ENCODE results near the gene RNF157.

The RNF157 gene

DNA sequence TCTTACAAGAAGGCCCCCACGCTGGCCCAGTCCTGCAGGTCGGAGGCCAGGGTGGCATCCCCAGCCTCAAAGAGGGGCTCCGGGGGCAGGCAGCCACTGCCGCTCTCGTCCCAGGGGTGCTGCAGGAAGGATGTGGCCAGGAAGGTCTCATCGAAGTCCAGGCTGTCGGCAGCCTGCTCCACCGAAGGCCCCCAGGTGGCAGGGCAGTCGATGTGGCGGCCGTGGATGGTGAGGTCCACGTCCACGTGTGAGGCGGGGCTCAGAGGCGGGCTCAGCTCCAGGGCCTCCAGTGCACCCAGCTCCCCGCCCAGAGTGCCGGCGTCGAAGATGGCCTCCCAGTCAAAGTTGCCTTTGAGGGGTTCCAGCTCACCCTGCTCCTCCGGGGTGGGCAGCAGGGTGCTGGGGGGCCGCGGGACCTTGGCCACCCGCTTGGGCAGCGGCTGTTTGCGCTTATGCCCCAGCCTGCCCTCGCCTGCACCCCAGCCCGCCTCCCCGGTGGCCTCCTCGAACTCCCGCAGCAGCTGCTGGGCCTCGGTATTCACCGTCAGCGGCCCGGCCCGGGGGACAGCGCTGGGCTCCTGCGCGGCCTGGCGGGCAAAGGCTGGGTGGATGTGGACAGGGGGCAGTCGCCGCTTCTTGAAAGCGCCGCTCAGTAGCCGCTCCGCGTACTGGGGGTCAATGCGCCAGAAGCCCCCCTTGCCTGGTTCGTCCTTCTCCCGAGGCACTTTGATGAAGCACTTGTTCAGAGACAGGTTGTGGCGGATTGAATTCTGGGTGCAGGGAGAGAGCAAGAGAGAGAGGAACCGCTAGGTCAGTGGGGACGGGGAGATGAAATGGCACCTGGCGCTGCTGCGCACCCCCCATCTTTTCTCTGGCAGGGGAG lies 102.7 kb downstream of the RNF157 start:
- TF ChIP-seq, protein P1, sequence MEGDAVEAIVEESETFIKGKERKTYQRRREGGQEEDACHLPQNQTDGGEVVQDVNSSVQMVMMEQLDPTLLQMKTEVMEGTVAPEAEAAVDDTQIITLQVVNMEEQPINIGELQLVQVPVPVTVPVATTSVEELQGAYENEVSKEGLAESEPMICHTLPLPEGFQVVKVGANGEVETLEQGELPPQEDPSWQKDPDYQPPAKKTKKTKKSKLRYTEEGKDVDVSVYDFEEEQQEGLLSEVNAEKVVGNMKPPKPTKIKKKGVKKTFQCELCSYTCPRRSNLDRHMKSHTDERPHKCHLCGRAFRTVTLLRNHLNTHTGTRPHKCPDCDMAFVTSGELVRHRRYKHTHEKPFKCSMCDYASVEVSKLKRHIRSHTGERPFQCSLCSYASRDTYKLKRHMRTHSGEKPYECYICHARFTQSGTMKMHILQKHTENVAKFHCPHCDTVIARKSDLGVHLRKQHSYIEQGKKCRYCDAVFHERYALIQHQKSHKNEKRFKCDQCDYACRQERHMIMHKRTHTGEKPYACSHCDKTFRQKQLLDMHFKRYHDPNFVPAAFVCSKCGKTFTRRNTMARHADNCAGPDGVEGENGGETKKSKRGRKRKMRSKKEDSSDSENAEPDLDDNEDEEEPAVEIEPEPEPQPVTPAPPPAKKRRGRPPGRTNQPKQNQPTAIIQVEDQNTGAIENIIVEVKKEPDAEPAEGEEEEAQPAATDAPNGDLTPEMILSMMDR (IDR thresholded peaks at IDR 0.05; ENCODE audit: low read depth, low read length) = no peak
- no peaks in the 10 kb centered on the region for H3K9me3 ChIP-seq
- peaks cover 3% of the 10 kb centered on the region; the same call in 1 of the 2 replicates for H3K27me3 ChIP-seq
- no peak for DNase-seq
- no peaks in the 10 kb centered on the region for H3K36me3 ChIP-seq
- peaks cover 5% of the 10 kb centered on the region; the same call in 1 of the 2 replicates for H3K4me1 ChIP-seq
- no peak overlapping the region for H3K4me3 ChIP-seq (ENCODE audit: low read depth, low read length)

DNA sequence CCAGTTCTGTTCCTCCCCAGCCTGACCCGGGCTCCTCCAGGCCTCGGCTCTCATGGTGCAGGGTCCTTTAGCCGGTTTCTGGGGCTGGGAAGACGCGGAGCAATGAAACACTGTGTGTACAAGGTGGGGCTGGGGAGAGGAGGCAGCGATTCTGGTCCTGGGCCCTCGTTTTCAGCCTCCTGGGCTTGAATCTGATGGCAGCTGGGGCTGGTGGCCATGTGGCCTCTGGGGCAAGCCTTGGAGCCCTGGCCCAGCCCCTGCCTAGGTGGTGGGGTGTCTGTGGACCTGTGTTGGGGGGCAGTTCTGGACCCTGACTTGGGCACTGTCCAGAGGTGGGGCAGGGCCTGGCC lies 103.3 kb downstream of the RNF157 start:
- H3K36me3 ChIP-seq = no peaks in the 10 kb centered on the region
- TF ChIP-seq, protein P1 (IDR thresholded peaks at IDR 0.05; ENCODE audit: low read depth, low read length) = no peak
- no peaks in the 10 kb centered on the region for H3K9me3 ChIP-seq
- H3K4me1 ChIP-seq = peaks cover 5% of the 10 kb centered on the region; the same call in 1 of the 2 replicates
- DNase-seq = no peak
- H3K27me3 ChIP-seq = peaks cover 3% of the 10 kb centered on the region; the same call in 1 of the 2 replicates
- H3K4me3 ChIP-seq (ENCODE audit: low read depth, low read length) = no peak overlapping the region

DNA sequence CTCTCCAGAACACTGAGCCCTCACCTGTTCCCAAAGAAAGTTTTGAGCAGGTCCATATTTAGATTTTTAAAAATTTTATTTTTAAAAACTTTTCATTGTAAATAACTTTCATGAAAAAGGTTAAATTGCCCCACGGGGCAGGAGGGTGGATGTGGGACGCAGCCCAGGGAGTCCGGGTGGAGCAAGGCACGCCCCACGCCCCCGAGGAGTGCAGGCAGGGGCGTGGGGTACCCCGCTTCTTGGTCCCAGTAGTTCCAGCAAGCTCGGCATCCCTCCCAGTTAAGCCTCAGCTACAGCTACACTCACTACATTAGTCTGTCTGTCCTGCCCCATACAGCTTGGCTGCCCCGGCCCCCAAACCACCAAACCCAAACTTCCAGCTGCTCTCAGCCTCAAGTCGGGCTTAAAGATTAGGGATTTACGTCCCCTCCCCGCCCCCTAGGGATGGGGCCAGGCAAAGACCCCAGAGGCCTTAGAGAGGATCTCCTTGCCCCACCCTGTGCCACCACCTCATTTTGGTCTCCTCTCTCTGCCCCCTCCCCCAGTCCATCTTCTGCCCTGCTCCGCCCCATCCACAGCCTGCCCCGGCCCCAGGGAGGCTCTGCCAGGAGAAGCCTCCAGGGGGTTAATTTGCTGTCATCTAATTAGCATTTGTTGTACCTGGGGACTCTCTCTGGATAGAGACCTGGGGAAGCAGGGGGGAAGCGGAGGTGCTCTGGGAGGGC lies 103.9 kb downstream of the RNF157 start:
- DNase-seq = no peak
- H3K4me3 ChIP-seq (ENCODE audit: low read depth, low read length) = no peak overlapping the region
- peaks cover 2% of the 10 kb centered on the region; the same call in 1 of the 2 replicates for H3K4me1 ChIP-seq
- peaks cover 3% of the 10 kb centered on the region; the same call in 1 of the 2 replicates for H3K27me3 ChIP-seq
- no peaks in the 10 kb centered on the region for H3K36me3 ChIP-seq
- TF ChIP-seq, protein P1 (IDR thresholded peaks at IDR 0.05; ENCODE audit: low read depth, low read length) = no peak
- H3K9me3 ChIP-seq = no peaks in the 10 kb centered on the region

- Histone ChIP-seq H3K4me1 (peaks cover 2% of the 10 kb centered on the region; the same call in 1 of the 2 replicates), H3K9me3 (no peaks in the 10 kb centered on the region), H3K36me3 (no peaks in the 10 kb centered on the region), H3K27me3 (peaks cover 3% of the 10 kb centered on the region; the same call in 1 of the 2 replicates), H3K4me3 (ENCODE audit: low read depth, low read length) (no peak overlapping the region)
- TF ChIP-seq, protein P1 (IDR thresholded peaks at IDR 0.05; ENCODE audit: low read depth, low read length) = no peak
- no peak for DNase-seq
These were observed 104.5 kb downstream of the RNF157 start for GRCh38 chr17:76135810-76136188.

DNA sequence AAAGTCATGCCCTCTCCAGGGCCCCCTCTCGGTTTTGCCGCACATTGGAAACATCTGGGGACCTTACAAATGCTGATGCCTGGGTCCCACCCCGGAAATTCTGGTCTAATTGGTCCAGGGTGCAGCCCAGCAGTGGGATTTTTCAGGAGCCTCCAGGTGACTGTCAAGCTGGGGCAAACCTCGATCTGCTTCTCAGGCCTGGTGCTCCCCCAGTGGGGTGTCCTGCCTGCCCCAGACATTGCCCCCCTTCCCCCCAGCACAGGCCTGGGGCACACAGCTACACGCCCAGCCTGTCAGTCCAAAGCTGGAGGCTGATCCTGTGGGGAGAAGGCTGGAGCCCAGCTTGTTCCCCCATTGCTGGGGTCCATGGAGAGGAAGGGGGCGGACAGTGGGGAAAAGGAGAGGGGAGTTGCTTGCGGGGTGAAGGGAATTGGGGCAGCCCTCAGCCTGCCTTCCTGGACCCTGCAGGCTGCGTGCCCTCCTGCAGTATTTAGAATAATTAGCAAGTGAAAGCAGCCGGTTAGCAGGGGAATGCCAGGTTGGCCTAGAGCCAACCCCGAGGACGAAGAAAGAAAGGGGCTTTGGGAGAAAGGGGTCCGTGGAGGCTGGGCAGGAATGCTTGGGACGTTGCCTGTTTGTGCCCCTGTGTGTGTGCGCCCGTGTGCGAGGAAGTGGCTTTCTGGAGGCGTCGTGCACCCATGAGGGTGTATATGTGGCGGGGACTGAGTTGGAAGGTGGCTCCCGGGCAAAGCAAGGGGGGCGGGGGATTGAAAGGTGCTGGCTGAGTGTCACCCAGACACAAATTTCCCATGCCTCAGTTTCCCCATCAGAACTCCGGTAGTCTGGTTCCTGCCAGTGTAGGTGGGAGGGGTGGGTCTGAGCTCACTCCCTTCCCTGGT lies 105.1 kb downstream of the RNF157 start:
- no peak overlapping the region for H3K4me3 ChIP-seq (ENCODE audit: low read depth, low read length)
- peaks cover 2% of the 10 kb centered on the region; the same call in 1 of the 2 replicates for H3K4me1 ChIP-seq
- TF ChIP-seq, protein P1 (IDR thresholded peaks at IDR 0.05; ENCODE audit: low read depth, low read length) = no peak

More for the DNA sequence above, 105.1 kb downstream of the RNF157 start:
- no peak for DNase-seq
- Histone ChIP-seq H3K9me3 (no peaks in the 10 kb centered on the region), H3K27me3 (0 out of 2 replicates have a peak, but pooled peaks cover 3% of the 10 kb centered on the region), H3K36me3 (no peaks in the 10 kb centered on the region)
